H1 (cell line): ENCODE measurements around the gene OPCML. TPM values are rescaled to one million over a fixed set of nuclear protein-coding genes. Genes with fewer than 3 reads are reported as not detected.

Source experiments
- CTCF ChIA-PET: fragments of 300-600 bp; sonication (Branson Sonifier 250); formaldehyde crosslinking; loops from one replicate; lab custom pipeline; 2021; ENCODE audit not compliant: partially characterized antibody; lab: Charles Lee
- POLR2A ChIA-PET: fragments of 300-600 bp; sonication (Branson Sonifier 250); formaldehyde crosslinking; loops from one replicate; lab custom pipeline; 2021; ENCODE audit warnings: inconsistent platforms; ENCODE audit not compliant: partially characterized antibody; lab: Charles Lee
- DNase-seq, 2 experiments: peaks; one replicate each; pipeline versions ENCODE4 v3.0.0 to v3.0.0-alpha.2; 2010 to 2022; ENCODE audit warnings: low spot score in 2 of 2, low read depth in 1 of 2, mixed read lengths in 1 of 2
- FAIRE-seq: peaks from 2 replicates; lab custom pipeline; 2011; peaks lifted over from hg19 to GRCh38; lab: Jason Lieb, UNC
- H2AFZ ChIP-seq: 2 replicates; pipeline ENCODE4 v1.8.1; 2012; ENCODE audit warnings: low read length, inconsistent platforms
- H2AK5ac ChIP-seq: 2 replicates; pipeline ENCODE4 v1.6.1; 2013; ENCODE audit warnings: low read depth, low read length
- H2BK120ac ChIP-seq: replicated peaks from 2 replicates; pipeline ENCODE3; 2013; ENCODE audit warnings: low read depth, low read length, inconsistent platforms
- H2BK12ac ChIP-seq: 2 replicates; pipeline ENCODE4 v1.6.1; 2013; ENCODE audit warnings: low read depth, low read length
- H2BK15ac ChIP-seq: 2 replicates; pipeline ENCODE4 v1.6.1; 2013; ENCODE audit warnings: low read length
- H2BK20ac ChIP-seq: 2 replicates; pipeline ENCODE4 v1.6.1; 2013; ENCODE audit warnings: low read length
- H2BK5ac ChIP-seq: 2 replicates; pipeline ENCODE4 v1.6.1; 2013; ENCODE audit warnings: low read depth, low read length
- H3K14ac ChIP-seq: 2 replicates; pipeline ENCODE4 v1.6.1; 2013; ENCODE audit warnings: inconsistent platforms; ENCODE audit not compliant: insufficient read length
- H3K18ac ChIP-seq: 2 replicates; pipeline ENCODE4 v1.6.1; 2013; ENCODE audit warnings: low read length; ENCODE audit errors: extremely low read depth
- H3K23ac ChIP-seq: 2 replicates; pipeline ENCODE4 v1.6.1; 2013; ENCODE audit warnings: inconsistent platforms; ENCODE audit not compliant: insufficient read length
- H3K23me2 ChIP-seq: 2 replicates; pipeline ENCODE4 v1.6.1; 2013; ENCODE audit warnings: low read depth, low read length
- H3K27ac ChIP-seq: 2 replicates; pipeline ENCODE4 v1.6.1; 2011; ENCODE audit warnings: low read depth, low read length, inconsistent platforms
- H3K27me3 ChIP-seq, 4 experiments: replicated peaks in 1 of 4; 1 replicate in 1 of 4; 2 replicates in 3 of 4; pipeline versions ENCODE4 v1.6.1 to v1.8.1; 2011 to 2013; ENCODE audit warnings: low read length in 3 of 4, mild to moderate bottlenecking in 3 of 4, inconsistent platforms in 2 of 4, mixed read lengths in 2 of 4, moderate library complexity in 1 of 4; ENCODE audit not compliant: control insufficient read depth in 3 of 4, insufficient read depth in 3 of 4; ENCODE audit errors: extremely low read depth in 1 of 4
- H3K36me3 ChIP-seq, 4 experiments: 2 replicates each; pipeline versions ENCODE4 v1.6.1 to v1.8.1; 2011 to 2013; ENCODE audit warnings: mild to moderate bottlenecking in 4 of 4, low read length in 3 of 4, moderate library complexity in 2 of 4, control low read depth in 1 of 4, inconsistent platforms in 1 of 4; ENCODE audit not compliant: insufficient read depth in 4 of 4, control insufficient read depth in 2 of 4
- H3K4ac ChIP-seq: replicated peaks from 2 replicates; pipeline ENCODE3; 2013; ENCODE audit warnings: low read length, low read depth, mixed read lengths, inconsistent platforms; ENCODE audit not compliant: insufficient read length
- H3K4me1 ChIP-seq, 4 experiments: replicated peaks in 1 of 4; 1 replicate in 1 of 4; 2 replicates in 3 of 4; pipeline versions ENCODE4 v1.6.1 to v1.8.1; 2011 to 2013; ENCODE audit warnings: low read length in 3 of 4, inconsistent platforms in 2 of 4, mixed read lengths in 1 of 4; ENCODE audit not compliant: insufficient read depth in 4 of 4, control insufficient read depth in 3 of 4
- H3K4me2 ChIP-seq, 2 experiments: 2 replicates each; pipeline versions ENCODE4 v1.6.1 to v1.8.1; 2011 to 2013; ENCODE audit warnings: low read depth in 2 of 2, low read length in 2 of 2, control low read depth in 1 of 2, inconsistent platforms in 1 of 2, mild to moderate bottlenecking in 1 of 2; ENCODE audit not compliant: insufficient read depth in 1 of 2
- H3K4me3 ChIP-seq, 4 experiments: fragments of 200-600, 300-600 bp in 1 of 4; sonication (generic), shearing (Covaris generic), sonication (Bioruptor Twin) in 1 of 4; 2 replicates each; pipeline versions ENCODE4 v1.5.1 to v1.8.1; 2011 to 2016; ENCODE audit warnings: low read length in 4 of 4, low read depth in 3 of 4, control low read depth in 2 of 4, inconsistent platforms in 2 of 4, mild to moderate bottlenecking in 2 of 4, mixed read lengths in 1 of 4, moderate library complexity in 1 of 4; ENCODE audit not compliant: insufficient read depth in 2 of 4; ENCODE audit errors: extremely low read depth in 1 of 4
- H3K56ac ChIP-seq: replicated peaks from 2 replicates; pipeline ENCODE3; 2013; ENCODE audit warnings: low read depth, mild to moderate bottlenecking, mixed read lengths, low read length, inconsistent platforms; ENCODE audit not compliant: insufficient read length
- H3K79me1 ChIP-seq: 2 replicates; pipeline ENCODE4 v1.6.1; 2013; ENCODE audit warnings: low read depth, low read length, control low read depth
- H3K79me2 ChIP-seq, 2 experiments: 2 replicates each; pipeline versions ENCODE4 v1.6.1 to v1.8.1; 2012 to 2013; ENCODE audit warnings: low read length in 2 of 2, mild to moderate bottlenecking in 2 of 2, inconsistent platforms in 1 of 2; ENCODE audit not compliant: insufficient read depth in 2 of 2, control insufficient read depth in 1 of 2
- H3K9ac ChIP-seq, 4 experiments: replicated peaks in 1 of 4; 1 replicate in 1 of 4; 2 replicates in 3 of 4; pipeline versions ENCODE4 v1.6.1 to v1.8.1; 2011 to 2013; ENCODE audit warnings: low read depth in 3 of 4, low read length in 3 of 4, control low read depth in 2 of 4, mild to moderate bottlenecking in 2 of 4, moderate library complexity in 2 of 4, inconsistent platforms in 1 of 4; ENCODE audit errors: extremely low read depth in 1 of 4
- H3K9me3 ChIP-seq, 2 experiments: 2 replicates each; pipeline versions ENCODE4 v1.6.1 to v1.8.1; 2012 to 2013; ENCODE audit warnings: mild to moderate bottlenecking in 2 of 2, moderate library complexity in 2 of 2, control low read depth in 1 of 2, inconsistent platforms in 1 of 2, low read depth in 1 of 2, low read length in 1 of 2, mixed read lengths in 1 of 2; ENCODE audit not compliant: insufficient read depth in 2 of 2
- H4K20me1 ChIP-seq, 2 experiments: replicated peaks in 1 of 2; 2 replicates each; pipeline versions ENCODE3 to v1.8.1; 2011 to 2013; ENCODE audit warnings: inconsistent platforms in 2 of 2, low read length in 2 of 2, mild to moderate bottlenecking in 1 of 2; ENCODE audit not compliant: insufficient read depth in 2 of 2, control insufficient read depth in 1 of 2
- H4K5ac ChIP-seq: 2 replicates; pipeline ENCODE4 v1.6.1; 2013; ENCODE audit warnings: low read length, low read depth, mixed read lengths, inconsistent platforms; ENCODE audit not compliant: insufficient read length
- H4K8ac ChIP-seq: 2 replicates; pipeline ENCODE4 v1.8.0; 2013; ENCODE audit warnings: mild to moderate bottlenecking, moderate library complexity, low read length, inconsistent platforms; ENCODE audit not compliant: insufficient read depth; ENCODE audit errors: extremely low read depth
- H4K91ac ChIP-seq: replicated peaks from 2 replicates; pipeline ENCODE3; 2013; ENCODE audit warnings: low read length, mixed read lengths, inconsistent platforms; ENCODE audit not compliant: insufficient read length
- BACH1 ChIP-seq: IDR thresholded peaks from 2 replicates; pipeline ENCODE4 v1.6.1; 2012; ENCODE audit warnings: low read length, improper control_type of control experiment
- CEBPB ChIP-seq: IDR thresholded peaks from 2 replicates; pipeline ENCODE4 v1.6.1; 2012; ENCODE audit warnings: low read depth, low read length
- CTBP2 ChIP-seq: IDR thresholded peaks from 2 replicates; pipeline ENCODE4 v1.7.0; 2011; ENCODE audit warnings: borderline replicate concordance, mild to moderate bottlenecking, moderate library complexity, mixed read lengths, low read length; ENCODE audit not compliant: insufficient read depth, insufficient read length
- FOSL1 ChIP-seq: IDR thresholded peaks from 2 replicates; pipeline ENCODE4 v1.6.1; 2011; ENCODE audit warnings: mild to moderate bottlenecking, low read depth, low read length, moderate library complexity; ENCODE audit not compliant: insufficient read depth
- HDAC2 ChIP-seq, 2 experiments: fragments of 300-600 bp in 1 of 2; sonication (generic) in 1 of 2; IDR thresholded peaks; 2 replicates each; pipeline ENCODE4 v1.6.1; 2011 to 2012; ENCODE audit warnings: low read depth in 2 of 2, low read length in 2 of 2, mild to moderate bottlenecking in 2 of 2, moderate library complexity in 2 of 2, borderline replicate concordance in 1 of 2, inconsistent platforms in 1 of 2
- HDAC6 ChIP-seq: IDR thresholded peaks from one replicate; pipeline ENCODE4 v1.7.1; 2012; ENCODE audit warnings: low read depth, mild to moderate bottlenecking, inconsistent platforms, low read length, moderate library complexity
- KDM1A ChIP-seq: fragments of 200-600, 300-600 bp; sonication (generic); IDR thresholded peaks from 2 replicates; pipeline ENCODE4 v1.7.1; 2016; ENCODE audit warnings: mild to moderate bottlenecking, low read length, borderline replicate concordance
- NRF1 ChIP-seq: IDR thresholded peaks from 2 replicates; pipeline ENCODE4 v1.6.1; 2011; ENCODE audit warnings: mild to moderate bottlenecking, low read depth, low read length, improper control_type of control experiment
- RAD21 ChIP-seq, 2 experiments: IDR thresholded peaks in 1 of 2; conservative IDR thresholded peaks in 1 of 2; 2 replicates each; pipeline ENCODE4 v1.6.1; 2011; ENCODE audit warnings: low read depth in 2 of 2, low read length in 2 of 2, improper control_type of control experiment in 1 of 2, inconsistent platforms in 1 of 2, mild to moderate bottlenecking in 1 of 2, moderate library complexity in 1 of 2
- SIRT6 ChIP-seq: IDR thresholded peaks from one replicate; pipeline ENCODE4 v1.7.1; 2012; ENCODE audit warnings: low read length, inconsistent platforms
- SRF ChIP-seq: IDR thresholded peaks from 2 replicates; pipeline ENCODE4 v1.6.1; 2011; ENCODE audit warnings: mild to moderate bottlenecking, low read depth, low read length, moderate library complexity
- TAF7 ChIP-seq: optimal IDR thresholded peaks from 2 replicates; pipeline ENCODE3; 2011; ENCODE audit warnings: low read depth, mild to moderate bottlenecking, inconsistent platforms, low read length, moderate library complexity, borderline replicate concordance
- YY1 ChIP-seq: IDR thresholded peaks from 2 replicates; pipeline ENCODE4 v1.6.1; 2011; ENCODE audit warnings: low read depth, mild to moderate bottlenecking, low read length
- whole genome bisulfite sequencing, 2 experiments: shearing (Covaris generic) in 1 of 2; methylation state at CpG; one replicate each; pipeline versions ENCODE4 v1.1.6 to v1.1.7; 2013 to 2015; ENCODE audit warnings: low lambda C conversion rate in 2 of 2, mixed read lengths in 2 of 2, inconsistent platforms in 1 of 2, low coverage in 1 of 2, missing lambda C conversion rate in 1 of 2; ENCODE audit not compliant: insufficient replicate concordance in 2 of 2, insufficient coverage in 1 of 2, insufficient read length in 1 of 2; ENCODE audit errors: extremely low coverage in 1 of 2, missing lambda C conversion rate in 1 of 2; 5-methylcytosine and 5-hydroxymethylcytosine counted together
- polyA plus RNA-seq, 7 experiments: library from polyadenylated mRNA; depleted of rRNA in 3 of 7; stranded (reverse) in 5 of 7; unstranded in 2 of 7; fragments of >200 nt in 5 of 7; fragments of 200-250 nt in 2 of 7; gene quantifications; 1 replicate in 5 of 7; 2 replicates in 1 of 7; 4 replicates in 1 of 7; pipeline versions ENCODE4 v1.2.1 to v1.2.3, GENCODE V29; 2011 to 2013; ENCODE audit warnings: missing spikeins in 2 of 7, mixed read lengths in 2 of 7
- total RNA-seq: library from RNA; stranded (reverse); fragmentation: NEBNext Ultra II Directional; extraction: Animal tissue kit (Norgen Biotek cat#: 25700); gene quantifications from 2 replicates; pipeline ENCODE4 v1.2.1, GENCODE V29; 2021
- TF ChIP-seq, protein P1 (sequence below): IDR thresholded peaks from 2 replicates; pipeline ENCODE4 v1.6.1; 2012; ENCODE audit warnings: inconsistent platforms

The OPCML gene
- total and polyA plus RNA-seq, 2 of the 8 experiments (the other 6 are each of a cell fraction or from before 2014, with no cell fraction given) = 2.3 to 3.1 TPM

- Histone ChIP-seq H4K8ac (no peak overlapping the region), H2AFZ (no peak overlapping the region), H2BK20ac (no peak overlapping the region), H4K91ac (no peak overlapping the region), H4K20me1 (no peaks in the 10 kb centered on the region), H3K18ac (no peak overlapping the region), H3K23me2 (no peaks in the 10 kb centered on the region), H3K4ac (no peak overlapping the region), H3K4me2 (no peak overlapping the region), H3K27ac (no peak overlapping the region), H3K79me2 (no peaks in the 10 kb centered on the region), H3K36me3 (no peaks in the 10 kb centered on the region), H3K4me1 (peaks cover 2 to 9% (median 5%) of the 10 kb centered on the region in 4 experiments; a peak in 6 of 7 replicates), H2AK5ac (no peak overlapping the region), H2BK5ac (no peak overlapping the region; the same call in 1 of the 2 replicates), H3K4me3 (no peak overlapping the region), H3K56ac (no peak overlapping the region), H2BK15ac (no peak overlapping the region), H3K9ac (no peak overlapping the region), H3K14ac (no peak overlapping the region), H3K9me3 (no peaks in the 10 kb centered on the region), H3K27me3 (no peaks in the 10 kb centered on the region), H2BK120ac (no peak overlapping the region), H3K79me1 (no peaks in the 10 kb centered on the region), H4K5ac (no peak overlapping the region), H2BK12ac (no peak overlapping the region), H3K23ac (no peak overlapping the region)
- 90% methylated on average over 3 of the region's 3 CpGs; no CpG with 5 or more reads in 1 of the 2 experiments for WGBS, 2 experiments
- POLR2A ChIA-PET = no interaction called here
- FAIRE-seq (no peak), DNase-seq (no peak)
- CTCF ChIA-PET = interaction anchor here (0.5 kb wide), 1 partner anchor 300 kb away, joined by 3 read pairs; no protein-coding TSS in a partner anchor
- no peak for TF ChIP-seq SRF
- TF ChIP-seq HDAC2 (IDR thresholded peaks at IDR 0.05; ENCODE audit: borderline replicate concordance in 1 of 2, low read depth in 2 of 2, low read length in 2 of 2) = no peak
- TF ChIP-seq FOSL1 = no peak
- no peak for TF ChIP-seq SIRT6
- TF ChIP-seq CTBP2 = no peak
- no peak for TF ChIP-seq CEBPB
- no peak for TF ChIP-seq RAD21 (IDR thresholded peaks at IDR 0.05 in 1 of 2, conservative IDR thresholded peaks at IDR 0.05 in 1 of 2; ENCODE audit: low read depth in 2 of 2, low read length in 2 of 2)
- TF ChIP-seq, protein P1, sequence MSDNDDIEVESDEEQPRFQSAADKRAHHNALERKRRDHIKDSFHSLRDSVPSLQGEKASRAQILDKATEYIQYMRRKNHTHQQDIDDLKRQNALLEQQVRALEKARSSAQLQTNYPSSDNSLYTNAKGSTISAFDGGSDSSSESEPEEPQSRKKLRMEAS = no peak
- TF ChIP-seq HDAC6 = no peak
- TF ChIP-seq YY1 = no peak
- TF ChIP-seq BACH1 = no peak
- no peak for TF ChIP-seq KDM1A
- TF ChIP-seq NRF1 = no peak
- TF ChIP-seq TAF7 = no peak
Observed at GRCh38 chr11:132640952-132641351, 891.3 kb downstream of the OPCML start.
